Loucy (cell line): Measurements from ENCODE around the gene PTOV1.

Experiments used
- H2AFZ ChIP-seq: fragments of 200-600 bp; sonication (generic); 2 replicates; pipeline ENCODE4 v1.6.0; 2016; ENCODE audit warnings: antibody characterized with exemption, mild to moderate bottlenecking, low read length, moderate library complexity
- H3F3A ChIP-seq: fragments of 200-600 bp; 2 replicates; pipeline ENCODE4 v1.6.0; 2016; ENCODE audit warnings: antibody characterized with exemption, low read depth, mild to moderate bottlenecking
- H3K27me3 ChIP-seq: fragments of 200-600 bp; sonication (generic); 2 replicates; pipeline ENCODE4 v1.6.1; 2014; ENCODE audit warnings: low read length, mild to moderate bottlenecking; ENCODE audit not compliant: insufficient read depth, poor library complexity, severe bottlenecking
- H3K36me3 ChIP-seq: fragments of 200-600 bp; sonication (generic); 2 replicates; pipeline ENCODE4 v1.6.1; 2016; ENCODE audit warnings: low read length; ENCODE audit not compliant: insufficient read depth
- H3K4me1 ChIP-seq: fragments of 200-600 bp; sonication (generic); 2 replicates; pipeline ENCODE4 v1.5.1; 2014; ENCODE audit warnings: low read length, mild to moderate bottlenecking; ENCODE audit not compliant: insufficient read depth, poor library complexity, severe bottlenecking
- H3K4me2 ChIP-seq: fragments of 200-600 bp; sonication (generic); 2 replicates; pipeline ENCODE4 v1.6.0; 2014; ENCODE audit warnings: antibody characterized with exemption, low read length, low read depth, mild to moderate bottlenecking; ENCODE audit not compliant: poor library complexity, severe bottlenecking
- H3K4me3 ChIP-seq: fragments of 200-600 bp; sonication (generic); 2 replicates; pipeline ENCODE4 v1.5.1; 2014; ENCODE audit warnings: low read length, mild to moderate bottlenecking, mixed read lengths; ENCODE audit not compliant: poor library complexity, severe bottlenecking
- H3K79me2 ChIP-seq: fragments of 200-600 bp; sonication (generic); 2 replicates; pipeline ENCODE4 v1.6.1; 2014; ENCODE audit warnings: low read length; ENCODE audit not compliant: insufficient read depth
- H3K9ac ChIP-seq: fragments of 200-600 bp; sonication (generic); 2 replicates; pipeline ENCODE4 v1.6.0; 2014; ENCODE audit warnings: mild to moderate bottlenecking, low read depth, low read length, moderate library complexity; ENCODE audit not compliant: poor library complexity, severe bottlenecking
- H3K9me2 ChIP-seq: fragments of 200-600 bp; sonication (generic); replicated peaks from 2 replicates; pipeline ENCODE4 v1.6.1; 2016; ENCODE audit warnings: low read depth, low read length, mixed read lengths
- H3K9me3 ChIP-seq: fragments of 200-600 bp; sonication (generic); 2 replicates; pipeline ENCODE4 v1.6.1; 2014; ENCODE audit warnings: mild to moderate bottlenecking, antibody characterized with exemption, low read length, low read depth; ENCODE audit not compliant: insufficient read depth
- H4K20me1 ChIP-seq: fragments of 200-600 bp; sonication (generic); 2 replicates; pipeline ENCODE4 v1.6.0; 2014; ENCODE audit warnings: antibody characterized with exemption, low read length, mild to moderate bottlenecking; ENCODE audit not compliant: insufficient read depth, poor library complexity, severe bottlenecking
- EZH2phosphoT487 ChIP-seq: fragments of 200-600 bp; IDR thresholded peaks from 2 replicates; pipeline ENCODE4 v1.6.1; 2018; ENCODE audit warnings: antibody characterized with exemption, mild to moderate bottlenecking, moderate library complexity, borderline replicate concordance
- TF ChIP-seq, protein P1 (sequence below): fragments of 200-600 bp; sonication (generic); conservative IDR thresholded peaks from 2 replicates; pipeline ENCODE4 v1.5.1; 2014; ENCODE audit warnings: mild to moderate bottlenecking, antibody characterized with exemption, low read length

PTOV1 gene

DNA sequence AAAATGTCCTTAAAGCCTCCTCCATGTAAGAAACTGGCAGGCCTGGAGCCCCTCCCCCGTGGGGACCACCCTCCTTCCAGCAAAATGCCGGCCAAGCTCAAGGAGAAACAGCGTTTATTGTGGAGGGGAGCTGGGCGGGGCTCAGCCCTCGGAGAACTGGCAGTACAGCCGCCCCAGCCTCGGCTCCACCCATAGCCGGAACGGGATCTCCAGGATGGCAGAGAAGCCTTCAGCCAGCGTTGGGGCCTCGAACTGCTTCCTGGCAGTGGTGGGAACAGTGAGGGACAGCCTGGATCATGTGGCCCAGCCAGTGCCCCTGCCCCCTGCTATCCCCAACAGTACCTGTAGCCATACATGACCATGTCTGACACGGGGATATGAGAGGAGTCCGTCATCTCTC lies 10.1 kb downstream of the PTOV1 start:
- peaks cover 58% of the 10 kb centered on the region; the same call in 1 of the 2 replicates for H3K36me3 ChIP-seq
- peaks cover 55% of the 10 kb centered on the region for H4K20me1 ChIP-seq
- H3F3A ChIP-seq, result no peaks in the 10 kb centered on the region

DNA sequence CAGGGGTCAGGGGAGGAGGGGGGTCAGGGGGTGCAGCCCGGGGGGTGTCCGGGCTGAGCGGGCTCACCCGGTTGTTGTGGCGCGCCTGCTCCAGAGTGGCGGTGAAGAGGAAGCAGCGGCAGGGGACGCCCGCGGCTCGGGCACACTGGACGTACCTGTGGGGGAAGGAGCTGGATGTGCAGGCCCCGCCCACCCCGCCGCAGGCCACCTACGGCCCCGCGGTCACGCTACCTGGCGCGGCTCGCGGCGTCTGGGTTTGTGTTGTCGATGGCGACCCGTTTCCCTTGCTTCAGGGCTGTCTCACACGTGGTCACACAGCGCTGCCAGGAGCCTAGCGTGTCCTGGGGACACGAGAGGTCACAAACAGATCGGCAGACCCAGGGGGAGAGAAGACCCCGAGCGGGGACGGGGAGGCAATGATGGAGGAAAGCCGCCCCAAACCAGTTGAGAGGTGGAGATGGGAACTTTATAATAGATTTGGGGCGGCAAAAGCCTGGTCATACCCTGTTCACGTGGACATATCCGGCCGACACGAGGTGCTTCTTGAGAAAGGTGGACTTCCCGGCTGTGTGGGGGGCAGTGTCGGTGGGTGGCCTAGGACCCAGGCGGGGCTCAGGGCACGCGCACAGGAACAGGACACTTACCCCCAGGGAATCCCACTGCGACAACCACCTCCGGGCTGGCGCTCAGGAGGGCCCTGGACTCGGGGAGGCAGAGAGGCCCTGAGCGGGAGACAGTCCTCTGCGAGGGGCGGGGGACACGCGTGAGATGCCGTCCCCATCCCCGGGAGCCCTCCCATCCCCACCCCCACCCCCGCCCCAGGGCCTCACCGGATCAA lies 10.8 kb downstream of the PTOV1 start:
- H3K36me3 ChIP-seq, result peaks cover 52% of the 10 kb centered on the region; the same call in 1 of the 2 replicates
- no peaks in the 10 kb centered on the region for H3K9me2 ChIP-seq
- H3K9me3 ChIP-seq, result no peaks in the 10 kb centered on the region
- peaks cover 17% of the 10 kb centered on the region for H3K4me1 ChIP-seq
- H3K9ac ChIP-seq, result no peak overlapping the region
- peaks cover 60% of the 10 kb centered on the region for H4K20me1 ChIP-seq
- no peak for TF ChIP-seq EZH2phosphoT487
- TF ChIP-seq, protein P1, sequence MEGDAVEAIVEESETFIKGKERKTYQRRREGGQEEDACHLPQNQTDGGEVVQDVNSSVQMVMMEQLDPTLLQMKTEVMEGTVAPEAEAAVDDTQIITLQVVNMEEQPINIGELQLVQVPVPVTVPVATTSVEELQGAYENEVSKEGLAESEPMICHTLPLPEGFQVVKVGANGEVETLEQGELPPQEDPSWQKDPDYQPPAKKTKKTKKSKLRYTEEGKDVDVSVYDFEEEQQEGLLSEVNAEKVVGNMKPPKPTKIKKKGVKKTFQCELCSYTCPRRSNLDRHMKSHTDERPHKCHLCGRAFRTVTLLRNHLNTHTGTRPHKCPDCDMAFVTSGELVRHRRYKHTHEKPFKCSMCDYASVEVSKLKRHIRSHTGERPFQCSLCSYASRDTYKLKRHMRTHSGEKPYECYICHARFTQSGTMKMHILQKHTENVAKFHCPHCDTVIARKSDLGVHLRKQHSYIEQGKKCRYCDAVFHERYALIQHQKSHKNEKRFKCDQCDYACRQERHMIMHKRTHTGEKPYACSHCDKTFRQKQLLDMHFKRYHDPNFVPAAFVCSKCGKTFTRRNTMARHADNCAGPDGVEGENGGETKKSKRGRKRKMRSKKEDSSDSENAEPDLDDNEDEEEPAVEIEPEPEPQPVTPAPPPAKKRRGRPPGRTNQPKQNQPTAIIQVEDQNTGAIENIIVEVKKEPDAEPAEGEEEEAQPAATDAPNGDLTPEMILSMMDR, result no peak
- no peaks in the 10 kb centered on the region for H3F3A ChIP-seq
- H3K79me2 ChIP-seq, result peaks cover 37% of the 10 kb centered on the region
- H3K27me3 ChIP-seq, result no peaks in the 10 kb centered on the region
- H2AFZ ChIP-seq, result no peak overlapping the region
- H3K4me3 ChIP-seq, result no peak overlapping the region
- no peak overlapping the region for H3K4me2 ChIP-seq

More for the DNA sequence above, 10.1 kb downstream of the PTOV1 start:
- H3K79me2 ChIP-seq, result peaks cover 30% of the 10 kb centered on the region
- no peak overlapping the region for H3K4me3 ChIP-seq
- no peaks in the 10 kb centered on the region for H3K9me2 ChIP-seq
- H3K27me3 ChIP-seq, result no peaks in the 10 kb centered on the region
- H2AFZ ChIP-seq, result no peak overlapping the region
- peaks cover 12% of the 10 kb centered on the region for H3K4me1 ChIP-seq
- H3K9ac ChIP-seq, result no peak overlapping the region
- H3K9me3 ChIP-seq, result no peaks in the 10 kb centered on the region
- TF ChIP-seq, protein P1, result no peak
- no peak for TF ChIP-seq EZH2phosphoT487
- no peak overlapping the region for H3K4me2 ChIP-seq

DNA sequence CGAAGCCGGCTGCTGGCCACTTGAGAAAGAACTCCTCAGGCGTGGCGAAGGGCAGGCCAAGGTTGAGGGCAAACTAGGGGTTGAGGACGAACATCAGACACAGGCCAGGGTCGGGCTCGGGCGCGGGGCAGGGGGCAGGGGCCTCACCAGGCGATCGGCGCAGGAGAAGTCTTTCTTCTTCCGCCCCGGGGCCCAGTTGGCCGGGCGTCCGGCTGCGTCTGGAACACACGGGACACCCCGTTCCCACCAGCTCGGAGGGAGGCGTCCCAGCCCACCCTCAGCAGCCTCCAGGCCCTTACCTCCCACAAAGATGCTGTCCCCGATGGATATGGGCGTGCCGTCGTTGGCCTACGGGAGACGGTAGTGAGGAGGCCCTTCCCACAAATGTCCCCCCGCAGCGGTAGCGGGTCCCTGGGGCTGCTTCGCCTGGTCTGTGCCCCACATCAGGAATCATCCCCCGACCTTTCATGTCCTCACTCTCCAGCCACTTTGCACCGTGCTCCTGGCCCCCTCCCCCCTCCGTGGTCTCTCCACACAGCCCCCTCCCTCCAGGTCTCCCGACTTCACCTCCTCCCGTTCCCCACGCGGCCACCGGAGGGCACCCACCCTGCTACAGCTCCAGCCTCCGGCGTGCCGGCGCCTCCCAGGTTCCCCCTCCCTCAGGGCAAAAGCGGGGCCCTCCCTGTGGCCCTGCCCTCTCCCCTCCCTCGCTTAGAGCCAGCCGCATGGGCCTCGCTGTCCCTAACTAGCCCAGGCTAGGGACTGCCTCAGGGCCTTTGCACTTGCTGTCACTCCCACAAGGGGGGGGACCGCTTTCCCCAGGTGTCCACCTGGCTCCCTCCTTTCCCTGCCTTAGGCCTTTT lies 11.7 kb downstream of the PTOV1 start:
- Histone ChIP-seq H3K4me2 (no peak overlapping the region), H2AFZ (no peak overlapping the region), H3K9ac (no peak overlapping the region), H3K27me3 (no peaks in the 10 kb centered on the region), H3K4me3 (no peak overlapping the region), H3K9me3 (no peaks in the 10 kb centered on the region), H3K79me2 (peaks cover 38% of the 10 kb centered on the region), H3K9me2 (no peaks in the 10 kb centered on the region), H3K4me1 (peaks cover 19% of the 10 kb centered on the region), H4K20me1 (peaks cover 54% of the 10 kb centered on the region), H3F3A (no peaks in the 10 kb centered on the region), H3K36me3 (peaks cover 43% of the 10 kb centered on the region; the same call in 1 of the 2 replicates)
- no peak for TF ChIP-seq EZH2phosphoT487
- TF ChIP-seq, protein P1, result peak; percentile 52
